HepG2 (cell line): ENCODE results near the gene TEKT5. TPM values are rescaled to one million over a fixed set of nuclear protein-coding genes. Genes with fewer than 3 reads are reported as not detected.

ENCODE experiments used
- ATAC-seq: fragments of 200-7000 bp; cut with Tn5 transposase; 3 replicates; pipeline ENCODE4 v1.9.1; 2020; ENCODE audit warnings: mild to moderate bottlenecking, moderate library complexity
- BruUV-seq: library from RNA; stranded (reverse); fragments of 400-500 nt; replicated peaks from 2 replicates; lab custom pipeline; 2021; lab: Mats Ljungman, UMichigan
- CTCF ChIA-PET: fragments of 300-600 bp; formaldehyde crosslinking; extraction: SDS; loops from one replicate; lab custom pipeline; 2021; ENCODE audit warnings: low total read pairs, inconsistent platforms, low intra/inter-chr PET ratio; lab: Yijun Ruan, JAX
- POLR2A ChIA-PET: fragments of 350-600 bp; sonication (Branson Sonifier 250); formaldehyde crosslinking; loops from one replicate; lab custom pipeline; 2020; ENCODE audit warnings: antibody characterized with exemption, inconsistent platforms; lab: Yijun Ruan, JAX
- DNase-seq: peaks from one replicate; pipeline ENCODE4 v3.0.0-alpha.2; 2015; ENCODE audit warnings: low spot score
- FAIRE-seq: peaks from 3 replicates; lab custom pipeline; 2011; peaks lifted over from hg19 to GRCh38; lab: Jason Lieb, UNC
- H2AFZ ChIP-seq: one replicate; pipeline ENCODE4 v1.6.1; 2011; ENCODE audit warnings: low read length, inconsistent platforms
- H3K27ac ChIP-seq: fragments of 300-600 bp; 3 replicates; pipeline ENCODE4 v1.8.0; 2011; ENCODE audit warnings: mixed run types, mild to moderate bottlenecking, mixed read lengths, low read length, inconsistent platforms; ENCODE audit not compliant: insufficient read depth; ENCODE audit errors: extremely low read length
- H3K27me3 ChIP-seq, 2 experiments: fragments of 200-600 bp in 1 of 2; 2 replicates in 1 of 2; 3 replicates in 1 of 2; pipeline versions ENCODE4 v1.6.0 to v1.8.0; 2011; ENCODE audit warnings: low read length in 2 of 2, mild to moderate bottlenecking in 2 of 2, moderate library complexity in 2 of 2, inconsistent platforms in 1 of 2; ENCODE audit not compliant: insufficient read depth in 2 of 2, control insufficient read depth in 1 of 2
- H3K36me3 ChIP-seq, 2 experiments: fragments of 200-600 bp in 1 of 2; replicated peaks in 1 of 2; 2 replicates in 1 of 2; 3 replicates in 1 of 2; pipeline versions ENCODE4 v1.5.1 to v1.8.0; 2011; ENCODE audit warnings: low read length in 2 of 2, inconsistent platforms in 1 of 2; ENCODE audit not compliant: insufficient read depth in 2 of 2, control insufficient read depth in 1 of 2
- H3K4me1 ChIP-seq: 2 replicates; pipeline ENCODE4 v1.5.1; 2012; ENCODE audit warnings: low read length, inconsistent platforms; ENCODE audit not compliant: insufficient read depth
- H3K4me2 ChIP-seq: 2 replicates; pipeline ENCODE4 v1.6.0; 2011; ENCODE audit warnings: low read depth, low read length, inconsistent platforms
- H3K4me3 ChIP-seq, 3 experiments: fragments of 200-600 bp in 1 of 3; sonication (generic), shearing (Covaris generic) in 1 of 3; replicated peaks in 1 of 3; 2 replicates each; pipeline ENCODE4 v1.5.1; 2011 to 2016; ENCODE audit warnings: low read length in 3 of 3, inconsistent platforms in 2 of 3, low read depth in 2 of 3, mild to moderate bottlenecking in 2 of 3, control low read depth in 1 of 3, mixed read lengths in 1 of 3; ENCODE audit not compliant: insufficient read depth in 1 of 3
- H3K79me2 ChIP-seq: one replicate; pipeline ENCODE4 v1.6.1; 2011; ENCODE audit warnings: low read length, inconsistent platforms; ENCODE audit not compliant: insufficient read depth
- H3K9ac ChIP-seq: 2 replicates; pipeline ENCODE4 v1.6.0; 2011; ENCODE audit warnings: mild to moderate bottlenecking, low read depth, low read length, inconsistent platforms; ENCODE audit not compliant: insufficient read depth
- H3K9me3 ChIP-seq: 2 replicates; pipeline ENCODE4 v1.5.1; 2012; ENCODE audit warnings: mild to moderate bottlenecking, low read length
- H4K20me1 ChIP-seq: 2 replicates; pipeline ENCODE4 v1.6.0; 2011; ENCODE audit warnings: inconsistent platforms, mild to moderate bottlenecking, low read length, moderate library complexity; ENCODE audit not compliant: insufficient read depth
- ARNTL ChIP-seq: sonication (generic); formaldehyde crosslinking; IDR thresholded peaks from 2 replicates; pipeline ENCODE4 v1.4.0; 2020; ENCODE audit warnings: mild to moderate bottlenecking, missing genetic modification reagents
- CBX1 ChIP-seq: IDR thresholded peaks from one replicate; pipeline ENCODE4 v1.6.1; 2016; ENCODE audit warnings: antibody characterized with exemption, low read depth
- EHMT2 ChIP-seq: fragments of 200-600 bp; sonication (generic); IDR thresholded peaks from 2 replicates; pipeline ENCODE4 v1.7.0; 2017; ENCODE audit warnings: antibody characterized with exemption, low read depth, low read length, borderline replicate concordance
- HDAC1 ChIP-seq: sonication (generic); formaldehyde crosslinking; IDR thresholded peaks from 2 replicates; pipeline ENCODE4 v1.5.1; 2020; ENCODE audit warnings: mild to moderate bottlenecking, missing genetic modification reagents
- IKZF4 ChIP-seq: sonication (generic); formaldehyde crosslinking; IDR thresholded peaks from 2 replicates; pipeline ENCODE4 v1.5.1; 2020; ENCODE audit warnings: borderline replicate concordance, mild to moderate bottlenecking, low read depth, missing genetic modification reagents; ENCODE audit errors: not compliant biosample characterization
- MIXL1 ChIP-seq: IDR thresholded peaks from 2 replicates; pipeline ENCODE4 v1.6.1; 2016
- PHF5A ChIP-seq: IDR thresholded peaks from one replicate; pipeline ENCODE4 v1.6.1; 2018; ENCODE audit warnings: low read depth, missing genetic modification reagents; ENCODE audit not compliant: unreplicated experiment
- SAFB2 ChIP-seq: sonication (generic); formaldehyde crosslinking; IDR thresholded peaks from 2 replicates; pipeline ENCODE4 v1.5.1; 2020; ENCODE audit warnings: missing genetic modification reagents, low read depth, mild to moderate bottlenecking, borderline replicate concordance
- SOX6 ChIP-seq, 2 experiments: fragments of 450-650 bp in 1 of 2; sonication (generic) in 1 of 2; formaldehyde crosslinking in 1 of 2; IDR thresholded peaks; 2 replicates each; pipeline versions ENCODE4 v1.4.0 to v1.6.1; 2017 to 2020; ENCODE audit warnings: antibody characterized with exemption in 1 of 2, mild to moderate bottlenecking in 1 of 2, missing genetic modification reagents in 1 of 2
- SP4 ChIP-seq: sonication (generic); formaldehyde crosslinking; IDR thresholded peaks from 2 replicates; pipeline ENCODE4 v1.8.1; 2023; ENCODE audit warnings: mild to moderate bottlenecking, missing genetic modification reagents
- TCF12 ChIP-seq, 2 experiments: fragments of 450-650 bp in 1 of 2; sonication (generic) in 1 of 2; formaldehyde crosslinking in 1 of 2; IDR thresholded peaks; 2 replicates each; pipeline versions ENCODE4 v1.6.1 to v1.8.0; 2017 to 2022; ENCODE audit warnings: antibody characterized with exemption in 1 of 2, mild to moderate bottlenecking in 1 of 2, missing genetic modification reagents in 1 of 2, moderate library complexity in 1 of 2
- U2AF2 ChIP-seq: fragments of 200-400 bp; formaldehyde crosslinking; IDR thresholded peaks from 2 replicates; pipeline ENCODE4 v1.6.1; 2017; ENCODE audit warnings: low read depth, mild to moderate bottlenecking, low read length
- ZFP62 ChIP-seq: sonication (generic); formaldehyde crosslinking; IDR thresholded peaks from 2 replicates; pipeline ENCODE4 v1.4.0; 2020; ENCODE audit warnings: missing genetic modification reagents
- ZNF274 ChIP-seq: sonication (generic); formaldehyde crosslinking; IDR thresholded peaks from 2 replicates; pipeline ENCODE4 v1.5.1; 2020; ENCODE audit warnings: mild to moderate bottlenecking, missing genetic modification reagents
- ZNF569 ChIP-seq: sonication (generic); formaldehyde crosslinking; IDR thresholded peaks from 2 replicates; pipeline ENCODE4 v1.5.0; 2020; ENCODE audit warnings: mild to moderate bottlenecking, missing genetic modification reagents, moderate library complexity, borderline replicate concordance
- ZSCAN21 ChIP-seq: sonication (generic); formaldehyde crosslinking; IDR thresholded peaks from 2 replicates; pipeline ENCODE4 v1.8.0; 2022; ENCODE audit warnings: mild to moderate bottlenecking, missing genetic modification reagents, moderate library complexity, borderline replicate concordance
- WGBS: methylation state at CpG from one replicate; pipeline ENCODE4 v1.1.6; 2017; ENCODE audit warnings: low lambda C conversion rate; 5-methylcytosine and 5-hydroxymethylcytosine counted together
- in situ Hi-C: cut with HindIII; loops from 2 replicates; pipeline ENCODE4 v1.10.0; 2017; ENCODE audit warnings: low pct_unique_long_range_greater_than_20kb; ENCODE audit not compliant: extremely low pct_ligation_motif_present
- intact Hi-C: fragments of 100-400 bp; cut with micrococcal nuclease; formaldehyde crosslinking; loops from one replicate; pipeline ENCODE4 v1.10.0; 2022; ENCODE audit not compliant: unreplicated experiment
- polyA plus RNA-seq, 8 experiments: library from polyadenylated mRNA; depleted of rRNA in 3 of 8; stranded (reverse) in 7 of 8; unstranded in 1 of 8; fragments of >200 nt; fragmentation: Illumina TruSeq in 4 of 8; extraction: Trizol in 4 of 8; gene quantifications; 2 replicates each; pipeline versions ENCODE4 v1.2.1 to v1.2.3, GENCODE V29; 2011 to 2016; ENCODE audit warnings: low read depth in 4 of 8, missing spikeins in 1 of 8, mixed read lengths in 1 of 8; ENCODE audit not compliant: insufficient read depth in 1 of 8
- total RNA-seq, 5 experiments: library from RNA; depleted of rRNA; stranded (reverse); fragments of >200 nt; fragmentation: Illumina TruSeq; extraction: Trizol; gene quantifications; 2 replicates each; pipeline ENCODE4 v1.2.3, GENCODE V29; 2016; ENCODE audit warnings: low read depth in 1 of 5
- TF ChIP-seq, protein P1 (sequence below): IDR thresholded peaks from 2 replicates; pipeline ENCODE4 v1.6.1; 2018; ENCODE audit warnings: missing genetic modification reagents
- TF ChIP-seq, protein P2 (sequence below): sonication (generic); formaldehyde crosslinking; IDR thresholded peaks from 2 replicates; pipeline ENCODE4 v1.5.0; 2020; ENCODE audit warnings: mild to moderate bottlenecking, missing genetic modification reagents
- TF ChIP-seq, protein P3 (sequence below): sonication (generic); formaldehyde crosslinking; IDR thresholded peaks from 2 replicates; pipeline ENCODE4 v1.9.0; 2022; ENCODE audit warnings: low read depth, missing genetic modification reagents

Gene TEKT5
- total and polyA plus RNA-seq, 2 of the 13 experiments (the other 11 are each of a cell fraction or from before 2014, with no cell fraction given), result 0.16 TPM; not detected in 1

DNA sequence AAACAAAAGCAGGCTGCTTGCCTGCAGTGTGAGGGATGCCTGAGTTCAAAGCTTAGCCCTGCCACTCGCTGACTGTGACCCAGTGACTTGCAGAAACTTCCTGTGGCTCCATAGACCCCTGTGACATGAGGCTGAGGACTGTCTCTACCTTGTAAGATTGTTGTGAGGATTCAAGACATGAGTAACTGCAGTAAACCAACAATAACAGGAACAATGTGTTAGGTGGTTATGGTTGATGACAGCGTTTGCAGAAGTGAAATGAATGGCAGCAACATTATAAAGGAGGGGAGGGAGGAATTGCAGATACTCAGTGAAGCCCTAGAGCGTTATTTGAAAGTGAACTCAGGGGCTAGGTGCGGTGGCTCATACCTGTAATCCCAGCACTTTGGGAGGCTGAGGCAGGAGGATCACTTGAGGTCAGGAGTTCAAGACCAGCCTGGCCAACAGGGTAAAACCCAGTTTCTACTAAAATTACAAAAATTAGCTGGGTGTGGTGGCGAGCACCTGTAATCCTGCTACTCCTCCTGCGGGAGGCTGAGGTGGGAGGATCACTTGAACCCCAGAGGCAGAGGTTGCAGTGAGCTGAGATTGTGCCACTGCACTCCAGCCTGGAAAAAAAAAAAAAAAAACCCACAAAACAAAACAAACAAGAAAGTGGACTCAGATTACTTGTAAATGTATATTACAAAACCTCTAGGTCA lies 80.8 kb downstream of the TEKT5 start:
- Histone ChIP-seq H3K9me3 (no peaks in the 10 kb centered on the region), H3K4me2 (peak overlapping the region; percentile 50), H2AFZ (no peak overlapping the region), H3K4me3 (no peak overlapping the region), H3K27me3 (no peaks in the 10 kb centered on the region), H3K4me1 (peaks cover 100% of the 10 kb centered on the region), H4K20me1 (no peaks in the 10 kb centered on the region), H3K9ac (0 out of 2 replicates have a peak overlapping the region, but pooled peaks have one; percentile 13), H3K36me3 (no peaks in the 10 kb centered on the region), H3K79me2 (no peaks in the 10 kb centered on the region), H3K27ac (peak overlapping the region; percentile 2)
- in situ Hi-C loops, result no loop called here
- ChIA-PET POLR2A (interaction anchor here (1.2 kb wide), 1 partner anchor 16 kb away, joined by 4 read pairs; no protein-coding TSS in a partner anchor), CTCF (no interaction called here)
- ATAC-seq (no peak), DNase-seq (no peak), FAIRE-seq (no peak)
- no TSS peak for BruUV-seq
- intact Hi-C loops, result no loop called here
- WGBS, result 60% methylated on average over 6 of the region's 6 CpGs
- TF ChIP-seq SOX6 (IDR thresholded peaks at IDR 0.05) (no peak), SOX6 (CRISPR knock-in tag; IDR thresholded peaks at IDR 0.05) (0 out of 2 replicates have a peak, but pooled peaks have one; percentile 17), ZFP62 (CRISPR knock-in tag) (no peak), SP4 (CRISPR knock-in tag) (no peak), ZSCAN21 (no peak; the same call in 1 of the 2 replicates), CBX1 (no peak), IKZF4 (CRISPR knock-in tag) (no peak), U2AF2 (no peak), MIXL1 (CRISPR knock-in tag) (0 out of 2 replicates have a peak, but pooled peaks have one; percentile 14), SAFB2 (CRISPR knock-in tag) (peak; percentile 51; the same call in 1 of the 2 replicates), ZNF569 (CRISPR knock-in tag) (no peak), HDAC1 (CRISPR knock-in tag) (peak; percentile 33; the same call in 1 of the 2 replicates), PHF5A (CRISPR knock-in tag) (no peak), ARNTL (CRISPR knock-in tag) (no peak), EHMT2 (no peak), TCF12 (IDR thresholded peaks at IDR 0.05) (no peak), TCF12 (CRISPR knock-in tag; IDR thresholded peaks at IDR 0.05) (no peak), ZNF274 (CRISPR knock-in tag) (0 out of 2 replicates have a peak, but pooled peaks have one; percentile 19)
- TF ChIP-seq, protein P1, sequence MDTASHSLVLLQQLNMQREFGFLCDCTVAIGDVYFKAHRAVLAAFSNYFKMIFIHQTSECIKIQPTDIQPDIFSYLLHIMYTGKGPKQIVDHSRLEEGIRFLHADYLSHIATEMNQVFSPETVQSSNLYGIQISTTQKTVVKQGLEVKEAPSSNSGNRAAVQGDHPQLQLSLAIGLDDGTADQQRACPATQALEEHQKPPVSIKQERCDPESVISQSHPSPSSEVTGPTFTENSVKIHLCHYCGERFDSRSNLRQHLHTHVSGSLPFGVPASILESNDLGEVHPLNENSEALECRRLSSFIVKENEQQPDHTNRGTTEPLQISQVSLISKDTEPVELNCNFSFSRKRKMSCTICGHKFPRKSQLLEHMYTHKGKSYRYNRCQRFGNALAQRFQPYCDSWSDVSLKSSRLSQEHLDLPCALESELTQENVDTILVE (CRISPR knock-in tag), result no peak
- TF ChIP-seq, protein P2, sequence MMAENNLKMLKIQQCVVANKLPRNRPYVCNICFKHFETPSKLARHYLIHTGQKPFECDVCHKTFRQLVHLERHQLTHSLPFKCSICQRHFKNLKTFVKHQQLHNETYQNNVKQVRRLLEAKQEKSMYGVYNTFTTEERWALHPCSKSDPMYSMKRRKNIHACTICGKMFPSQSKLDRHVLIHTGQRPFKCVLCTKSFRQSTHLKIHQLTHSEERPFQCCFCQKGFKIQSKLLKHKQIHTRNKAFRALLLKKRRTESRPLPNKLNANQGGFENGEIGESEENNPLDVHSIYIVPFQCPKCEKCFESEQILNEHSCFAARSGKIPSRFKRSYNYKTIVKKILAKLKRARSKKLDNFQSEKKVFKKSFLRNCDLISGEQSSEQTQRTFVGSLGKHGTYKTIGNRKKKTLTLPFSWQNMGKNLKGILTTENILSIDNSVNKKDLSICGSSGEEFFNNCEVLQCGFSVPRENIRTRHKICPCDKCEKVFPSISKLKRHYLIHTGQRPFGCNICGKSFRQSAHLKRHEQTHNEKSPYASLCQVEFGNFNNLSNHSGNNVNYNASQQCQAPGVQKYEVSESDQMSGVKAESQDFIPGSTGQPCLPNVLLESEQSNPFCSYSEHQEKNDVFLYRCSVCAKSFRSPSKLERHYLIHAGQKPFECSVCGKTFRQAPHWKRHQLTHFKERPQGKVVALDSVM (CRISPR knock-in tag), result peak; percentile 97
- TF ChIP-seq, protein P3, sequence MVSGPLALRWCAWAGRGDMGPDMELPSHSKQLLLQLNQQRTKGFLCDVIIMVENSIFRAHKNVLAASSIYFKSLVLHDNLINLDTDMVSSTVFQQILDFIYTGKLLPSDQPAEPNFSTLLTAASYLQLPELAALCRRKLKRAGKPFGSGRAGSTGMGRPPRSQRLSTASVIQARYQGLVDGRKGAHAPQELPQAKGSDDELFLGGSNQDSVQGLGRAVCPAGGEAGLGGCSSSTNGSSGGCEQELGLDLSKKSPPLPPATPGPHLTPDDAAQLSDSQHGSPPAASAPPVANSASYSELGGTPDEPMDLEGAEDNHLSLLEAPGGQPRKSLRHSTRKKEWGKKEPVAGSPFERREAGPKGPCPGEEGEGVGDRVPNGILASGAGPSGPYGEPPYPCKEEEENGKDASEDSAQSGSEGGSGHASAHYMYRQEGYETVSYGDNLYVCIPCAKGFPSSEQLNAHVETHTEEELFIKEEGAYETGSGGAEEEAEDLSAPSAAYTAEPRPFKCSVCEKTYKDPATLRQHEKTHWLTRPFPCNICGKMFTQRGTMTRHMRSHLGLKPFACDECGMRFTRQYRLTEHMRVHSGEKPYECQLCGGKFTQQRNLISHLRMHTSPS (CRISPR knock-in tag), result no peak
